ENCODE measurements around the gene EVA1C. TPM values are rescaled to one million over a fixed set of nuclear protein-coding genes. Genes with fewer than 3 reads are reported as not detected.

Gene EVA1C
- polyA plus RNA-seq, 1 donor (not counting 4 experiments of a cell fraction or from before 2014, with no cell fraction given), result 15.3 TPM

- H3K36me3 ChIP-seq (ENCODE audit: control insufficient read depth in 2 of 2, extremely low read depth in 1 of 2, insufficient read depth in 2 of 2, low read length in 2 of 2), result no peaks in the 10 kb centered on the region
- no peak overlapping the region for H3K4me3 ChIP-seq (ENCODE audit: control insufficient read depth in 2 of 3, extremely low read depth in 1 of 3, insufficient read depth in 2 of 3, low read depth in 1 of 3, low read length in 3 of 3)
- H3K27me3 ChIP-seq (ENCODE audit: control insufficient read depth, extremely low read depth, insufficient read depth, low read length), result no peaks in the 10 kb centered on the region
- TF ChIP-seq EZH2 (IDR thresholded peaks at IDR 0.05; ENCODE audit: low read length) (no peak), CTCF (optimal IDR thresholded peaks at IDR 0.05 in 1 of 3, IDR thresholded peaks at IDR 0.05 in 1 of 3, conservative IDR thresholded peaks at IDR 0.05 in 1 of 3; ENCODE audit: extremely low read depth in 1 of 3, insufficient read depth in 2 of 3, low read length in 3 of 3) (no peak)
- no peak overlapping the region for H3K27ac ChIP-seq (ENCODE audit: control insufficient read depth, insufficient read depth, low read length)
- dilution Hi-C loops (cut with MboI; ENCODE audit: extremely low pct_ligation_motif_present, low sequenced_read_pairs), result no loop called here
- H3K79me2 ChIP-seq (ENCODE audit: control insufficient read depth, insufficient read depth, low read length), result no peaks in the 10 kb centered on the region
- no peak overlapping the region for H3K4me2 ChIP-seq (ENCODE audit: control insufficient read depth, extremely low read depth, insufficient read depth, low read depth, low read length)
- no peak for FAIRE-seq
- no peaks in the 10 kb centered on the region for H4K20me1 ChIP-seq (ENCODE audit: control insufficient read depth, extremely low read depth, insufficient read depth, low read length)
- H3K9ac ChIP-seq (ENCODE audit: control insufficient read depth, extremely low read depth, insufficient read depth, low read length), result no peak overlapping the region
- peaks cover 2% of the 10 kb centered on the region for H3K9me1 ChIP-seq (ENCODE audit: control insufficient read depth, extremely low read depth, insufficient read depth, low read length)
- H2AFZ ChIP-seq (ENCODE audit: control insufficient read depth, low read length), result no peak overlapping the region
- H3K4me1 ChIP-seq (ENCODE audit: control insufficient read depth, extremely low read depth, insufficient read depth, low read length), result peaks cover 14% of the 10 kb centered on the region
- H3K9me3 ChIP-seq (ENCODE audit: control insufficient read depth, low read depth, low read length), result no peaks in the 10 kb centered on the region
- no peak for DNase-seq (ENCODE audit: low read depth, low spot score)
Measured at GRCh38 chr21:32483293-32483595, 70.7 kb downstream of the EVA1C start.

- no peak overlapping the region for H2AFZ ChIP-seq (ENCODE audit: control insufficient read depth, low read length)
- H3K27me3 ChIP-seq (ENCODE audit: control insufficient read depth, extremely low read depth, insufficient read depth, low read length), result no peaks in the 10 kb centered on the region
- DNase-seq (ENCODE audit: low read depth, low spot score) (no peak), FAIRE-seq (no peak)
- no peak overlapping the region for H3K4me3 ChIP-seq (ENCODE audit: control insufficient read depth in 2 of 3, extremely low read depth in 1 of 3, insufficient read depth in 2 of 3, low read depth in 1 of 3, low read length in 3 of 3)
- H3K36me3 ChIP-seq (ENCODE audit: control insufficient read depth in 2 of 2, extremely low read depth in 1 of 2, insufficient read depth in 2 of 2, low read length in 2 of 2), result no peaks in the 10 kb centered on the region
- H3K27ac ChIP-seq (ENCODE audit: control insufficient read depth, insufficient read depth, low read length), result no peak overlapping the region
- H3K9me3 ChIP-seq (ENCODE audit: control insufficient read depth, low read depth, low read length), result no peaks in the 10 kb centered on the region
- TF ChIP-seq EZH2 (IDR thresholded peaks at IDR 0.05; ENCODE audit: low read length) (no peak), CTCF (optimal IDR thresholded peaks at IDR 0.05 in 1 of 3, IDR thresholded peaks at IDR 0.05 in 1 of 3, conservative IDR thresholded peaks at IDR 0.05 in 1 of 3; ENCODE audit: extremely low read depth in 1 of 3, insufficient read depth in 2 of 3, low read length in 3 of 3) (no peak)
- no peaks in the 10 kb centered on the region for H3K79me2 ChIP-seq (ENCODE audit: control insufficient read depth, insufficient read depth, low read length)
- dilution Hi-C loops (cut with MboI; ENCODE audit: extremely low pct_ligation_motif_present, low sequenced_read_pairs), result no loop called here
- H3K4me1 ChIP-seq (ENCODE audit: control insufficient read depth, extremely low read depth, insufficient read depth, low read length), result no peaks in the 10 kb centered on the region
- H3K4me2 ChIP-seq (ENCODE audit: control insufficient read depth, extremely low read depth, insufficient read depth, low read depth, low read length), result no peak overlapping the region
- no peaks in the 10 kb centered on the region for H4K20me1 ChIP-seq (ENCODE audit: control insufficient read depth, extremely low read depth, insufficient read depth, low read length)
- H3K9ac ChIP-seq (ENCODE audit: control insufficient read depth, extremely low read depth, insufficient read depth, low read length), result no peak overlapping the region
- peaks cover 2% of the 10 kb centered on the region for H3K9me1 ChIP-seq (ENCODE audit: control insufficient read depth, extremely low read depth, insufficient read depth, low read length)
Measured at GRCh38 chr21:32484706-32485380, 72.3 kb downstream of the EVA1C start.

Measured in keratinocyte (primary cell).